ENCODE data around the gene CRYZL1.

Gene CRYZL1

DNA sequence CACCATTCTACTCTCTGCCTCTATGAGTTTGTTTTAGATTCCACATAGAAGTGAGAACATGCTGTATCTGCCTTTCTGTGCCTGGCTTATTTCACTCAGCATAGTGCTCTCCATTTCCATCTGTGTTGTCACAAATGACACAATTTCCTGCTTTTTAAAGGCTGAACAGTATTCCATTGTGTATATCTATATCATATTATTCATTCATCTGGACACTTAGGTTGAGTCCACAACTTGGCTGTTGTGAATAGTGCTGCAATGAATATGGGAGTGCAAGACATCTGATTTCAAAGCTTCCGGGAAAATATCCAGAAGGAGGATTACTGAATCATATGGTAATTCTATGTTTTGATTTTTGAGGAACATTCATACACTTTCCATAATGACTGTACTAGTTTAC, 33.0 kb downstream of the CRYZL1 start:
- Histone ChIP-seq H4K8ac (ENCODE audit: low read depth, low read length) (no peak overlapping the region), H3K4me1 (ENCODE audit: control insufficient read depth, low read depth, low read length) (no peaks in the 10 kb centered on the region), H4K5ac (ENCODE audit: low read length) (no peak overlapping the region), H3K18ac (ENCODE audit: low read length) (no peak overlapping the region), H3K56ac (ENCODE audit: low read length) (no peak overlapping the region), H3K27ac (ENCODE audit: low read depth, low read length) (no peak overlapping the region), H2AK5ac (ENCODE audit: low read length) (no peak overlapping the region), H3K9ac (ENCODE audit: low read length) (no peak overlapping the region), H3K23ac (ENCODE audit: low read length) (no peak overlapping the region), H2BK15ac (replicated peaks; ENCODE audit: low read depth) (no peak overlapping the region), H3K4ac (ENCODE audit: low read depth, low read length) (no peak overlapping the region), H3K79me1 (ENCODE audit: low read length) (no peaks in the 10 kb centered on the region), H3K4me3 (ENCODE audit: low read length) (no peak overlapping the region), H2BK5ac (ENCODE audit: low read length) (no peak overlapping the region), H3K4me2 (ENCODE audit: low read length) (no peak overlapping the region), H3K27me3 (ENCODE audit: insufficient read depth, low read length, poor library complexity) (no peaks in the 10 kb centered on the region), H3K79me2 (ENCODE audit: control insufficient read depth, insufficient read depth, low read length) (no peaks in the 10 kb centered on the region), H3K36me3 (ENCODE audit: control insufficient read depth, insufficient read depth, low read length) (no peaks in the 10 kb centered on the region), H2BK120ac (ENCODE audit: low read depth, low read length) (no peak overlapping the region)
- WGBS (ENCODE audit: extremely low coverage, insufficient coverage, low lambda C conversion rate), result no CpG with 5 or more reads among the region's 1 CpG
- DNase-seq, result no peak

DNA sequence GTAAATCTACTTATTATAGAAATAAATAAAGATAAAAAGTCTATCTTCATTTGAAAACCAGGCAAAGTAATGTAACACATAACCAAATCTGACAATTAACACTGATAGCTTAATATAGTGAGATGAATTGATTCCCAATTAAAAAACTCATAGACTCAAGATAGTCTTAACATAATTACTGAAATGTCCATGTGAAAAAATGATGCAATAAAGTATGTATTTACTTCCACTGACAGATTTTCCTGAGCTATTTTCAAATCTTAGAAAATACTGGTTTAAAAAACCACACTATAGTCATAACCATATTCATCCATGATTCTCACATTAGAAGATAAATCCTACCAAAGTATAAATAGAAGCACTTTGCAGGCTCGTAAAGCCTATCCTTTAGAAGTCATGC, 43.5 kb downstream of the CRYZL1 start:
- no CpG with 5 or more reads among the region's 1 CpG for WGBS (ENCODE audit: extremely low coverage, insufficient coverage, low lambda C conversion rate)
- H3K4ac ChIP-seq (ENCODE audit: low read depth, low read length), result no peak overlapping the region
- H3K9ac ChIP-seq (ENCODE audit: low read length), result no peak overlapping the region
- H2BK15ac ChIP-seq (replicated peaks; ENCODE audit: low read depth), result no peak overlapping the region
- H3K56ac ChIP-seq (ENCODE audit: low read length), result no peak overlapping the region
- H2BK120ac ChIP-seq (ENCODE audit: low read depth, low read length), result no peak overlapping the region
- no peaks in the 10 kb centered on the region for H3K27me3 ChIP-seq (ENCODE audit: insufficient read depth, low read length, poor library complexity)
- no peak overlapping the region for H2AK5ac ChIP-seq (ENCODE audit: low read length)
- no peak overlapping the region for H4K5ac ChIP-seq (ENCODE audit: low read length)
- H3K79me2 ChIP-seq (ENCODE audit: control insufficient read depth, insufficient read depth, low read length), result no peaks in the 10 kb centered on the region
- no peaks in the 10 kb centered on the region for H3K4me1 ChIP-seq (ENCODE audit: control insufficient read depth, low read depth, low read length)
- H3K18ac ChIP-seq (ENCODE audit: low read length), result no peak overlapping the region
- no peak overlapping the region for H3K23ac ChIP-seq (ENCODE audit: low read length)
- no peak for DNase-seq
- H3K36me3 ChIP-seq (ENCODE audit: control insufficient read depth, insufficient read depth, low read length), result peaks cover 1% of the 10 kb centered on the region
- no peak overlapping the region for H2BK5ac ChIP-seq (ENCODE audit: low read length)
- no peaks in the 10 kb centered on the region for H3K79me1 ChIP-seq (ENCODE audit: low read length)
- no peak overlapping the region for H3K4me2 ChIP-seq (ENCODE audit: low read length)
- H3K27ac ChIP-seq (ENCODE audit: low read depth, low read length), result no peak overlapping the region
- H3K4me3 ChIP-seq (ENCODE audit: low read length), result no peak overlapping the region
- no peak overlapping the region for H4K8ac ChIP-seq (ENCODE audit: low read depth, low read length)

- peak within 1 kb of the TSS; percentile 95 for H3K9ac ChIP-seq (ENCODE audit: low read length)
- H2BK120ac ChIP-seq (ENCODE audit: low read depth, low read length), result no peak within 1 kb of the TSS
- peak within 1 kb of the TSS; percentile 85 for H3K4me3 ChIP-seq (ENCODE audit: low read length)
- H4K5ac ChIP-seq (ENCODE audit: low read length), result no peak within 1 kb of the TSS
- H3K23ac ChIP-seq (ENCODE audit: low read length), result no peak within 1 kb of the TSS
- no CpG with 5 or more reads among the region's 78 CpGs for whole genome bisulfite sequencing (ENCODE audit: extremely low coverage, insufficient coverage, low lambda C conversion rate)
- H3K27me3 ChIP-seq (ENCODE audit: insufficient read depth, low read length, poor library complexity), result no peaks in the 10 kb centered on the region
- peaks cover 4% of the 10 kb centered on the region for H3K79me2 ChIP-seq (ENCODE audit: control insufficient read depth, insufficient read depth, low read length)
- peak within 1 kb of the TSS; percentile 79 for H3K27ac ChIP-seq (ENCODE audit: low read depth, low read length)
- peak within 1 kb of the TSS; percentile 94 for H3K18ac ChIP-seq (ENCODE audit: low read length)
- H3K4me1 ChIP-seq (ENCODE audit: control insufficient read depth, low read depth, low read length), result peaks cover 2% of the 10 kb centered on the region
- peaks cover 2% of the 10 kb centered on the region for H3K79me1 ChIP-seq (ENCODE audit: low read length)
- H2BK15ac ChIP-seq (replicated peaks; ENCODE audit: low read depth), result no peak within 1 kb of the TSS
- H3K56ac ChIP-seq (ENCODE audit: low read length), result peak within 1 kb of the TSS; percentile 98
- H4K8ac ChIP-seq (ENCODE audit: low read depth, low read length), result peak within 1 kb of the TSS; percentile 81
- H3K36me3 ChIP-seq (ENCODE audit: control insufficient read depth, insufficient read depth, low read length), result no peaks in the 10 kb centered on the region
- no peak within 1 kb of the TSS for H2BK5ac ChIP-seq (ENCODE audit: low read length)
- DNase-seq, result peak; percentile 88
- H2AK5ac ChIP-seq (ENCODE audit: low read length), result no peak within 1 kb of the TSS
- H3K4ac ChIP-seq (ENCODE audit: low read depth, low read length), result peak within 1 kb of the TSS; percentile 76
- H3K4me2 ChIP-seq (ENCODE audit: low read length), result peak within 1 kb of the TSS; percentile 93
Measured at GRCh38 chr21:33588485-33589335, 52.8 kb downstream of the CRYZL1 start, which contains the start of gene DONSON. Gene DONSON, minus strand, starts transcription at chr21:33588684. Its CDS starts 43 bp downstream, at chr21:33588641.

DNA sequence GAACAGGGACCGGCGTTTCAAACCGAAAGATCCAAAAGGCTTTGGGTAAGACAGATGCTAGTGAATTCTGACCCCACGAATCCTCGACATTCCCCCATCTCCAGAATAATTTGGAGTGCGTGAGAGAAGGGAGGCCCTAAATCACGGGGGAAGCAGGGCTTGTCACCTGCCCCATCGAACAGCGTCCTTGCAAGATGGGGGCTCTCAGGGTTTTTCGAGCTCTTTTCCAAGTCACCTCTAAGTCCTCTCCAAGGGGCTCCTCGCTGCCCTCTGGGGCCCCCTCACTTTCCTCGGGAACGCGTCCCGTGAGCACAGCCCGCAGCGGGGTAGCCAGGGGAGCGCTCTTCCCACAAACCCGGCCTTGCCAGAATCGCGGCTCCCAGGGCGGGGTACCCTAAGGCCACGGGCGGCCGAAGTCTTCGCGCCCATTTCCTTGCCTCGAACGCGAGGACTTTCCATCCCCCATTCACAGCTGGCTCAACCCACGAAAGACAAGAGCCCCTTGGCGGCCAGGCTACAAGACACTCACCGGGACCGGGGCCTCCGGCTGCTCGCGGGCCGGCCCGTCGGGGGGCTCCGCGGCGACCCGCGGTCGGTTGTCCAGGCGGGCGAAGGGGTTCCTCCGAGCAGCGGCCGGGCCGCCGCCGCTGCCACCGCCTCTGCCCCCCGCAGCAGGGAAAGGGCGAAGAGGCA, 53.6 kb downstream of the CRYZL1 start:
- DNase-seq, result peak; percentile 51
- peak overlapping the region; percentile 93 for H3K56ac ChIP-seq (ENCODE audit: low read length)
- peak overlapping the region; percentile 82 for H3K4me2 ChIP-seq (ENCODE audit: low read length)
- H2BK5ac ChIP-seq (ENCODE audit: low read length), result no peak overlapping the region
- no peak overlapping the region for H2BK15ac ChIP-seq (replicated peaks; ENCODE audit: low read depth)
- no peaks in the 10 kb centered on the region for H3K27me3 ChIP-seq (ENCODE audit: insufficient read depth, low read length, poor library complexity)
- H2BK120ac ChIP-seq (ENCODE audit: low read depth, low read length), result no peak overlapping the region
- no peak overlapping the region for H3K23ac ChIP-seq (ENCODE audit: low read length)
- H3K27ac ChIP-seq (ENCODE audit: low read depth, low read length), result peak overlapping the region; percentile 64
- H2AK5ac ChIP-seq (ENCODE audit: low read length), result no peak overlapping the region
- H3K4me1 ChIP-seq (ENCODE audit: control insufficient read depth, low read depth, low read length), result peaks cover 2% of the 10 kb centered on the region
- peak overlapping the region; percentile 92 for H3K9ac ChIP-seq (ENCODE audit: low read length)
- peak overlapping the region; percentile 76 for H3K4ac ChIP-seq (ENCODE audit: low read depth, low read length)
- peak overlapping the region; percentile 85 for H3K4me3 ChIP-seq (ENCODE audit: low read length)
- H3K36me3 ChIP-seq (ENCODE audit: control insufficient read depth, insufficient read depth, low read length), result no peaks in the 10 kb centered on the region
- H4K8ac ChIP-seq (ENCODE audit: low read depth, low read length), result peak overlapping the region; percentile 81
- H3K79me1 ChIP-seq (ENCODE audit: low read length), result peaks cover 2% of the 10 kb centered on the region
- peak overlapping the region; percentile 94 for H3K18ac ChIP-seq (ENCODE audit: low read length)
- no CpG with 5 or more reads among the region's 57 CpGs for WGBS (ENCODE audit: extremely low coverage, insufficient coverage, low lambda C conversion rate)
- H4K5ac ChIP-seq (ENCODE audit: low read length), result no peak overlapping the region
- peaks cover 4% of the 10 kb centered on the region for H3K79me2 ChIP-seq (ENCODE audit: control insufficient read depth, insufficient read depth, low read length)

- no CpG with 5 or more reads among the region's 6 CpGs for WGBS (ENCODE audit: extremely low coverage, insufficient coverage, low lambda C conversion rate)
- Histone ChIP-seq H2AK5ac (ENCODE audit: low read length) (no peak overlapping the region), H2BK5ac (ENCODE audit: low read length) (no peak overlapping the region), H3K36me3 (ENCODE audit: control insufficient read depth, insufficient read depth, low read length) (no peaks in the 10 kb centered on the region), H2BK120ac (ENCODE audit: low read depth, low read length) (no peak overlapping the region), H3K9ac (ENCODE audit: low read length) (peak overlapping the region; percentile 43), H3K4me1 (ENCODE audit: control insufficient read depth, low read depth, low read length) (peaks cover 2% of the 10 kb centered on the region), H3K27me3 (ENCODE audit: insufficient read depth, low read length, poor library complexity) (no peaks in the 10 kb centered on the region), H4K5ac (ENCODE audit: low read length) (no peak overlapping the region), H4K8ac (ENCODE audit: low read depth, low read length) (no peak overlapping the region), H3K79me1 (ENCODE audit: low read length) (peaks cover 2% of the 10 kb centered on the region), H3K18ac (ENCODE audit: low read length) (no peak overlapping the region), H2BK15ac (replicated peaks; ENCODE audit: low read depth) (no peak overlapping the region), H3K4me3 (ENCODE audit: low read length) (no peak overlapping the region), H3K27ac (ENCODE audit: low read depth, low read length) (no peak overlapping the region), H3K4ac (ENCODE audit: low read depth, low read length) (no peak overlapping the region), H3K23ac (ENCODE audit: low read length) (no peak overlapping the region), H3K79me2 (ENCODE audit: control insufficient read depth, insufficient read depth, low read length) (peaks cover 4% of the 10 kb centered on the region), H3K56ac (ENCODE audit: low read length) (peak overlapping the region; percentile 30), H3K4me2 (ENCODE audit: low read length) (peak overlapping the region; percentile 4)
- no peak for DNase-seq
Measured at GRCh38 chr21:33586927-33587326, 54.6 kb downstream of the CRYZL1 start.
